Natural killer cell (primary cell): ENCODE results near the gene USP30. TPM values are rescaled to one million over a fixed set of nuclear protein-coding genes. Genes with fewer than 3 reads are reported as not detected.

ENCODE experiments used
- ATAC-seq, 3 donors: fragments of 150-1000 bp in 2 of 3; fragments of 200-7000 bp in 1 of 3; cut with Tn5 transposase; 1 replicate in 1 of 3; 2 replicates in 2 of 3; pipeline ENCODE4 v1.10.0; 2021; ENCODE audit warnings: mild to moderate bottlenecking in 2 of 3, moderate library complexity in 2 of 3
- DNase-seq, 2 donors: peaks; one replicate each; pipeline versions ENCODE4 v3.0.0 to v3.0.0-alpha.2; 2013 to 2021; ENCODE audit warnings: mixed read lengths in 1 of 2
- H3K27ac ChIP-seq: one replicate; pipeline ENCODE4 v1.5.1; 2013; ENCODE audit warnings: mild to moderate bottlenecking, low read length
- H3K27me3 ChIP-seq: one replicate; pipeline ENCODE4 v1.6.1; 2013; ENCODE audit warnings: low read length; ENCODE audit not compliant: control insufficient read depth, insufficient read depth
- H3K36me3 ChIP-seq: one replicate; pipeline ENCODE4 v1.6.1; 2013; ENCODE audit warnings: low read length; ENCODE audit not compliant: control insufficient read depth, insufficient read depth
- H3K4me1 ChIP-seq: one replicate; pipeline ENCODE4 v1.6.1; 2013; ENCODE audit warnings: low read length; ENCODE audit not compliant: control insufficient read depth, insufficient read depth
- H3K4me3 ChIP-seq: one replicate; pipeline ENCODE4 v1.5.1; 2013; ENCODE audit warnings: low read length
- H3K9me3 ChIP-seq: one replicate; pipeline ENCODE4 v1.6.1; 2013; ENCODE audit warnings: low read length; ENCODE audit not compliant: control insufficient read depth, insufficient read depth
- H3K27ac Mint-ChIP-seq, 2 donors: one replicate each; pipeline ENCODE4 v1.8.0; 2022; ENCODE audit warnings: mild to moderate bottlenecking in 2 of 2, mixed read lengths in 2 of 2, moderate library complexity in 1 of 2
- H3K27me3 Mint-ChIP-seq, 2 donors: one replicate each; pipeline ENCODE4 v1.8.0; 2022; ENCODE audit warnings: low read depth in 2 of 2, mixed read lengths in 2 of 2
- H3K36me3 Mint-ChIP-seq: one replicate; pipeline ENCODE4 v1.8.0; 2022; ENCODE audit warnings: mixed read lengths
- H3K4me1 Mint-ChIP-seq, 2 donors: one replicate each; pipeline ENCODE4 v1.8.0; 2022; ENCODE audit warnings: mixed read lengths in 2 of 2
- H3K4me3 Mint-ChIP-seq: one replicate; pipeline ENCODE4 v1.8.0; 2022; ENCODE audit warnings: mild to moderate bottlenecking, moderate library complexity, mixed read lengths
- H3K9me3 Mint-ChIP-seq, 2 donors: one replicate each; pipeline ENCODE4 v1.8.0; 2022; ENCODE audit warnings: mixed read lengths in 2 of 2
- CTCF ChIP-seq: fragments of 200-600 bp; IDR thresholded peaks from one replicate; pipeline ENCODE4 v1.8.0; 2022; ENCODE audit warnings: antibody characterized with exemption
- WGBS: methylation state at CpG from one replicate; pipeline ENCODE4 v1.1.7; 2013; ENCODE audit warnings: missing lambda C conversion rate; ENCODE audit not compliant: insufficient coverage; 5-methylcytosine and 5-hydroxymethylcytosine counted together
- intact Hi-C: fragments of 100-400 bp; cut with micrococcal nuclease; formaldehyde crosslinking; loops from one replicate; pipeline ENCODE4 v1.14.2; 2022
- total RNA-seq, 4 donors: library from RNA; stranded (reverse); fragments of 120-200 nt in 1 of 4; gene quantifications; one replicate each; pipeline versions ENCODE4 v1.2.3 to v1.2.4, GENCODE V29; 2013 to 2022

USP30 gene
- total RNA-seq, 3 donors from 2014 or later (not counting 1 experiment from before 2014, with no cell fraction given): 18.4 to 20.8 (median 20.1) TPM

GRCh38 chr12:109093022-109093918 is 40.9 kb downstream of the USP30 start, which contains the start of gene ALKBH2:
Gene ALKBH2 (minus strand): TSS chr12:109093472. CDS start chr12:109092786, 686 bp downstream.
- DNase-seq: peak; percentile 96 to 98
- intact Hi-C loops: loop anchor here (1.0 to 10.0 kb wide), 7 partner anchors 40 to 530 kb away; partner anchors contain the start of gene CORO1C
- peak within 1 kb of the TSS; percentile 63 for H3K27ac ChIP-seq
- peaks cover 10% of the 10 kb centered on the region for H3K36me3 ChIP-seq
- H3K4me3 ChIP-seq: peak within 1 kb of the TSS; percentile 58
- ATAC-seq: peak; percentile 82 to 92 (median 82)
- H3K27ac Mint-ChIP-seq: peak within 1 kb of the TSS; percentile 90 to 93
- no peaks in the 10 kb centered on the region for H3K36me3 Mint-ChIP-seq
- no peaks in the 10 kb centered on the region for H3K27me3 Mint-ChIP-seq
- 4% methylated on average over 44 of the region's 45 CpGs for WGBS
- H3K4me3 Mint-ChIP-seq: peak within 1 kb of the TSS; percentile 86
- H3K27me3 ChIP-seq: no peaks in the 10 kb centered on the region
- peaks cover 30% of the 10 kb centered on the region for H3K4me1 ChIP-seq
- no peaks in the 10 kb centered on the region for H3K9me3 ChIP-seq
- peak; percentile 93 for TF ChIP-seq CTCF
- H3K9me3 Mint-ChIP-seq: no peaks in the 10 kb centered on the region
- H3K4me1 Mint-ChIP-seq: peaks cover 26 to 33% of the 10 kb centered on the region in 2 donors

GRCh38 chr12:109097140-109097434 is 44.7 kb downstream of the USP30 start:
- H3K4me1 ChIP-seq: peaks cover 52% of the 10 kb centered on the region
- WGBS: 46% methylated on average over 11 of the region's 11 CpGs

GRCh38 chr12:109097435-109098182 is 45.2 kb downstream of the USP30 start, which contains the start of gene UNG:
Gene UNG (plus strand): TSS chr12:109097597. CDS start chr12:109097680, 83 bp downstream.
- peaks cover 7% of the 10 kb centered on the region for H3K36me3 ChIP-seq
- under 1% methylated on average over 71 of the region's 71 CpGs for WGBS
- peaks cover 47% of the 10 kb centered on the region for H3K4me1 ChIP-seq
- DNase-seq (peak; percentile 97 to 98), ATAC-seq (peak; percentile 73 to 92 (median 85))
- no peaks in the 10 kb centered on the region for H3K27me3 ChIP-seq
- peaks cover 43 to 50% of the 10 kb centered on the region in 2 donors for H3K4me1 Mint-ChIP-seq
- H3K4me3 Mint-ChIP-seq: peak within 1 kb of the TSS; percentile 88
- intact Hi-C loops: loop anchor here (1.0 to 10.0 kb wide), 2 partner anchors 44 to 273 kb away; no protein-coding TSS in a partner anchor
- peak within 1 kb of the TSS; percentile 89 for H3K4me3 ChIP-seq
- H3K27ac Mint-ChIP-seq: peak within 1 kb of the TSS; percentile 77 to 85
- no peaks in the 10 kb centered on the region for H3K9me3 Mint-ChIP-seq
- H3K27me3 Mint-ChIP-seq: no peaks in the 10 kb centered on the region
- no peaks in the 10 kb centered on the region for H3K36me3 Mint-ChIP-seq
- H3K27ac ChIP-seq: peak within 1 kb of the TSS; percentile 68
- H3K9me3 ChIP-seq: no peaks in the 10 kb centered on the region
- TF ChIP-seq CTCF: no peak

More at GRCh38 chr12:109097140-109097434, 44.7 kb downstream of the USP30 start:
- TF ChIP-seq CTCF: no peak
- no peak overlapping the region for H3K4me3 ChIP-seq
- no peaks in the 10 kb centered on the region for H3K27me3 ChIP-seq
- Mint-ChIP-seq H3K27ac (no peak overlapping the region), H3K36me3 (no peaks in the 10 kb centered on the region), H3K27me3 (no peaks in the 10 kb centered on the region), H3K9me3 (no peaks in the 10 kb centered on the region), H3K4me3 (peak overlapping the region; percentile 21), H3K4me1 (peaks cover 48 to 56% of the 10 kb centered on the region in 2 donors)
- H3K27ac ChIP-seq: no peak overlapping the region
- no peak for ATAC-seq
- H3K36me3 ChIP-seq: peaks cover 5% of the 10 kb centered on the region
- intact Hi-C loops: loop anchor here (10.0 kb wide), 1 partner anchor 272 kb away; no protein-coding TSS in a partner anchor
- no peaks in the 10 kb centered on the region for H3K9me3 ChIP-seq
- DNase-seq: no peak
